H9 (cell line): ENCODE results near the gene OR7C1. TPM values are rescaled to one million over a fixed set of nuclear protein-coding genes. Genes with fewer than 3 reads are reported as not detected.
"Not testable (repeated sequence)": the region's sequence is repeated elsewhere in the genome, so short reads cannot be mapped to it uniquely, and the experiment has no call there.

Experiments
- DNase-seq: peaks from one replicate; pipeline ENCODE4 v3.0.0-alpha.2; 2017
- H2AFZ ChIP-seq: one replicate; pipeline ENCODE4 v1.6.1; 2013; ENCODE audit warnings: mild to moderate bottlenecking, low read length, control low read depth, moderate library complexity
- H2AK5ac ChIP-seq: 2 replicates; pipeline ENCODE4 v1.6.1; 2013; ENCODE audit warnings: low read length, control low read depth, mixed read lengths; ENCODE audit not compliant: insufficient read length
- H2BK120ac ChIP-seq: one replicate; pipeline ENCODE4 v1.6.1; 2013; ENCODE audit warnings: low read depth, mild to moderate bottlenecking, low read length, control low read depth, inconsistent platforms; ENCODE audit not compliant: poor library complexity, severe bottlenecking
- H2BK12ac ChIP-seq: 2 replicates; pipeline ENCODE4 v1.6.1; 2013; ENCODE audit warnings: low read length, control low read depth, mixed read lengths, low read depth; ENCODE audit not compliant: insufficient read length
- H2BK15ac ChIP-seq: 2 replicates; pipeline ENCODE4 v1.6.1; 2013; ENCODE audit warnings: low read depth, low read length, control low read depth
- H2BK20ac ChIP-seq: one replicate; pipeline ENCODE4 v1.6.1; 2013; ENCODE audit warnings: low read depth, mild to moderate bottlenecking, low read length, control low read depth, inconsistent platforms; ENCODE audit not compliant: poor library complexity, severe bottlenecking
- H2BK5ac ChIP-seq: 2 replicates; pipeline ENCODE4 v1.6.1; 2013; ENCODE audit warnings: low read length, control low read depth, mixed read lengths; ENCODE audit not compliant: insufficient read length
- H3K14ac ChIP-seq: 2 replicates; pipeline ENCODE4 v1.6.1; 2013; ENCODE audit warnings: low read length, control low read depth; ENCODE audit not compliant: insufficient read depth
- H3K18ac ChIP-seq: 2 replicates; pipeline ENCODE4 v1.6.1; 2013; ENCODE audit warnings: low read depth, mild to moderate bottlenecking, mixed read lengths, low read length, control low read depth; ENCODE audit not compliant: insufficient read length
- H3K23ac ChIP-seq: 2 replicates; pipeline ENCODE4 v1.6.1; 2013; ENCODE audit warnings: low read length, control low read depth, mixed read lengths, low read depth; ENCODE audit not compliant: insufficient read length
- H3K23me2 ChIP-seq: 2 replicates; pipeline ENCODE4 v1.6.1; 2013; ENCODE audit warnings: low read depth, mild to moderate bottlenecking, mixed read lengths, low read length, control low read depth; ENCODE audit not compliant: insufficient read length, poor library complexity, severe bottlenecking
- H3K27ac ChIP-seq: 2 replicates; pipeline ENCODE4 v1.5.1; 2013; ENCODE audit warnings: low read length, control low read depth, mixed read lengths, low read depth; ENCODE audit not compliant: insufficient read length
- H3K27me3 ChIP-seq: 2 replicates; pipeline ENCODE4 v1.6.1; 2013; ENCODE audit warnings: low read length, control low read depth, inconsistent platforms; ENCODE audit not compliant: insufficient read depth
- H3K4ac ChIP-seq: 2 replicates; pipeline ENCODE4 v1.6.1; 2013; ENCODE audit warnings: low read depth, mild to moderate bottlenecking, control low read depth, inconsistent platforms, low read length, moderate library complexity
- H3K4me1 ChIP-seq: 2 replicates; pipeline ENCODE4 v1.6.1; 2013; ENCODE audit warnings: low read length, control low read depth, inconsistent platforms; ENCODE audit not compliant: insufficient read depth
- H3K4me2 ChIP-seq: 2 replicates; pipeline ENCODE4 v1.6.1; 2013; ENCODE audit warnings: low read length, control low read depth, mixed read lengths; ENCODE audit not compliant: insufficient read length, insufficient read depth
- H3K56ac ChIP-seq: 2 replicates; pipeline ENCODE4 v1.6.1; 2013; ENCODE audit warnings: low read depth, mild to moderate bottlenecking, mixed read lengths, low read length, control low read depth; ENCODE audit not compliant: insufficient read length
- H3K79me1 ChIP-seq: 2 replicates; pipeline ENCODE4 v1.6.1; 2013; ENCODE audit warnings: low read depth, mild to moderate bottlenecking, moderate library complexity, low read length, control low read depth, inconsistent platforms; ENCODE audit not compliant: insufficient read depth, poor library complexity, severe bottlenecking
- H3K79me2 ChIP-seq: 2 replicates; pipeline ENCODE4 v1.6.1; 2013; ENCODE audit warnings: low read length, control low read depth, inconsistent platforms; ENCODE audit not compliant: insufficient read depth
- H3K9ac ChIP-seq: 2 replicates; pipeline ENCODE4 v1.6.1; 2013; ENCODE audit warnings: low read length, control low read depth, mixed read lengths; ENCODE audit not compliant: insufficient read length; ENCODE audit errors: extremely low read depth
- H3K9me3 ChIP-seq: one replicate; pipeline ENCODE4 v1.6.1; 2013; ENCODE audit warnings: low read depth, low read length, inconsistent platforms; ENCODE audit not compliant: control insufficient read depth
- H3T11ph ChIP-seq: one replicate; pipeline ENCODE4 v1.6.1; 2013; ENCODE audit warnings: mild to moderate bottlenecking, low read length, control low read depth, inconsistent platforms
- H4K20me1 ChIP-seq: one replicate; pipeline ENCODE4 v1.6.1; 2013; ENCODE audit not compliant: control insufficient read depth, insufficient read length, insufficient read depth
- H4K5ac ChIP-seq: 2 replicates; pipeline ENCODE4 v1.6.1; 2013; ENCODE audit warnings: low read depth, mild to moderate bottlenecking, mixed read lengths, low read length, control low read depth; ENCODE audit not compliant: insufficient read length
- H4K8ac ChIP-seq: replicated peaks from 2 replicates; pipeline ENCODE4 v1.6.1; 2013; ENCODE audit warnings: low read length, control low read depth, mixed read lengths, low read depth; ENCODE audit not compliant: insufficient read length
- H4K91ac ChIP-seq: 2 replicates; pipeline ENCODE4 v1.6.1; 2013; ENCODE audit warnings: low read depth, mild to moderate bottlenecking, moderate library complexity, mixed read lengths, low read length, control low read depth; ENCODE audit not compliant: insufficient read length
- H3K27ac Mint-ChIP-seq, 3 experiments: 2 replicates in 2 of 3; 3 replicates in 1 of 3; pipeline ENCODE4 v1.8.0; 2020 to 2021; ENCODE audit warnings: mixed read lengths in 3 of 3, mild to moderate bottlenecking in 1 of 3, moderate library complexity in 1 of 3
- H3K27me3 Mint-ChIP-seq: 2 replicates; pipeline ENCODE4 v1.8.0; 2021; ENCODE audit warnings: low read depth, mild to moderate bottlenecking, moderate library complexity, mixed read lengths
- H3K36me3 Mint-ChIP-seq, 3 experiments: 2 replicates in 2 of 3; 3 replicates in 1 of 3; pipeline ENCODE4 v1.8.0; 2020 to 2021; ENCODE audit warnings: low read depth in 3 of 3, mixed read lengths in 3 of 3; ENCODE audit not compliant: insufficient read depth in 1 of 3
- H3K4me1 Mint-ChIP-seq, 2 experiments: 2 replicates each; pipeline ENCODE4 v1.8.0; 2020; ENCODE audit warnings: mixed read lengths in 2 of 2
- H3K4me3 Mint-ChIP-seq, 2 experiments: 2 replicates in 1 of 2; 3 replicates in 1 of 2; pipeline ENCODE4 v1.8.0; 2020 to 2021; ENCODE audit warnings: mild to moderate bottlenecking in 2 of 2, mixed read lengths in 2 of 2, moderate library complexity in 1 of 2
- H3K9me3 Mint-ChIP-seq, 2 experiments: 2 replicates in 1 of 2; 3 replicates in 1 of 2; pipeline ENCODE4 v1.8.0; 2020; ENCODE audit warnings: mild to moderate bottlenecking in 2 of 2, mixed read lengths in 2 of 2, moderate library complexity in 1 of 2
- WGBS: extraction: QIAGEN DNeasy Blood & Tissue Kit; methylation state at CpG from one replicate; pipeline ENCODE4 v1.1.7; 2013; ENCODE audit warnings: missing lambda C conversion rate, low lambda C conversion rate, mixed read lengths; ENCODE audit not compliant: insufficient read length; ENCODE audit errors: extremely low coverage; 5-methylcytosine and 5-hydroxymethylcytosine counted together
- total RNA-seq: library from RNA; stranded (reverse); gene quantifications from 2 replicates; pipeline ENCODE4 v1.2.1, GENCODE V29; 2021
- TF ChIP-seq, protein P1 (sequence below): fragments of 200-600 bp; sonication (generic); conservative IDR thresholded peaks from 3 replicates; pipeline ENCODE4 v1.8.0; 2021; ENCODE audit warnings: antibody characterized with exemption, mild to moderate bottlenecking

The OR7C1 gene
- total RNA-seq, 1 experiment from 2014 or later: not detected

DNA sequence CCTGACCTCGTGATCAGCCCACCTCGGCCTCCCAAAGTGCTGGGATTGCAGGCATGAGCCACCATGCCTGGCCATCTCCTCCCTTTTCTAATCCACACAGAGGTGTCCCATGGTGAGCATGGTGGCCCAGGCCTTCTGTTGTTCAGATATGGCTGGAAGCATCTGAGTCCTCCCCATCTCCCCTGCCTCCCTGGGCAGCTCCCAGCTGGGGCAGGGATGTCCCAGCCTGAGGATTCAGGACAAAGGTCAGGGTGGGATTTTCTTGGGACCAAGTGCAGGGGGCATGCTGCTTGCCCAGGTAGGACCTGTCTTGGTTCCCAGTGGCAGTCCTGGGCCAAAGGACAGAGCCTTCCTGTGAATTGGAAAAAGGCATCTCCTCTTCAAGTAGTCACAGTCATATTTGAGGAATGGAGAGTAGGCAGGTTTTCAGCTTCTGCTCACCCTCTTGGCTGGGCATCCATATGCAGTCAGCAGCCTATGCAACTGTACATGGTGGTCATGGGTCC lies 67.5 kb downstream of the OR7C1 start:
- H3K9me3 Mint-ChIP-seq: peaks cover 20 to 75% of the 10 kb centered on the region in 2 experiments

DNA sequence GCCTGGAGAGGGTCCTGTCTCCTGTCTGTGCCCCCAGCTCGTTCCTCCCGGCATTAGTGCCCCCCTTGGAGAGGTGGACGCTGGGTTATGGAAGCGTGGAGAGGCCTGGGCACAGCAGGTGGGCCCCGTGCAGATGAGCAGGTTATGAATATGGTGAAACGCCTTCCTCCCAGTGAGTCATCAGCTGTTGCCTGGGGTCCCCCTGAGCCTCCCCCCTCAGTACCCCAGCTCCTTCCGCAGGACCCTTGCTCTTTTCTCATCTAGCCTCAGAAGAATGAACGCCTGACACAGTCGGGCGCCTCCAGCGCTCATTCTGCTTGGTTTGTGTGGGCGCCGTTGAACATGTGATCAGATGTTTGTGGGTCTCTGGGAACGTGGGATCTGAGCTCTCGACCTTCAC lies 69.1 kb downstream of the OR7C1 start:
- whole genome bisulfite sequencing: no CpG with 5 or more reads among the region's 15 CpGs
- H4K5ac ChIP-seq, H4K20me1 ChIP-seq, H3K9me3 ChIP-seq, H2BK120ac ChIP-seq, H2AK5ac ChIP-seq, H3K23ac ChIP-seq, H2BK5ac ChIP-seq, H4K8ac ChIP-seq, H3K4me1 ChIP-seq, H3K23me2 ChIP-seq, H3K4me1 Mint-ChIP-seq, H3K18ac ChIP-seq, H2BK12ac ChIP-seq, H3K14ac ChIP-seq, H3K27ac Mint-ChIP-seq, DNase-seq, H2AFZ ChIP-seq, H3K4me3 Mint-ChIP-seq, H4K91ac ChIP-seq, H3K4ac ChIP-seq, H3K9ac ChIP-seq, H3K79me1 ChIP-seq, H2BK15ac ChIP-seq, H3K56ac ChIP-seq, H3T11ph ChIP-seq, H2BK20ac ChIP-seq, H3K27ac ChIP-seq, H3K79me2 ChIP-seq, H3K27me3 ChIP-seq, H3K4me2 ChIP-seq, H3K27me3 Mint-ChIP-seq: not testable (repeated sequence)
- peaks cover 12 to 17% (median 12%) of the 10 kb centered on the region in 3 experiments for H3K36me3 Mint-ChIP-seq
- peaks cover 23 to 75% of the 10 kb centered on the region in 2 experiments for H3K9me3 Mint-ChIP-seq

More for the DNA sequence above, 67.5 kb downstream of the OR7C1 start:
- Histone ChIP-seq H2BK15ac (no peak overlapping the region), H3K27me3 (no peaks in the 10 kb centered on the region), H2BK120ac (no peak overlapping the region), H2BK5ac (no peak overlapping the region), H3K79me2 (no peaks in the 10 kb centered on the region), H4K20me1 (no peaks in the 10 kb centered on the region), H3T11ph (no peak overlapping the region), H3K79me1 (no peaks in the 10 kb centered on the region), H3K23ac (no peak overlapping the region), H3K9me3 (no peaks in the 10 kb centered on the region), H3K4me2 (no peak overlapping the region), H3K4me1 (no peaks in the 10 kb centered on the region), H2BK20ac (no peak overlapping the region), H2AFZ (no peak overlapping the region), H2AK5ac (no peak overlapping the region), H3K27ac (no peak overlapping the region), H3K14ac (no peak overlapping the region), H4K91ac (no peak overlapping the region), H3K23me2 (no peaks in the 10 kb centered on the region), H4K8ac (no peak overlapping the region), H3K18ac (no peak overlapping the region), H3K56ac (no peak overlapping the region), H2BK12ac (no peak overlapping the region), H4K5ac (no peak overlapping the region), H3K4ac (no peak overlapping the region), H3K9ac (no peak overlapping the region)
- no peak overlapping the region for H3K27ac Mint-ChIP-seq
- peaks cover 6 to 14% (median 6%) of the 10 kb centered on the region in 3 experiments for H3K36me3 Mint-ChIP-seq
- TF ChIP-seq, protein P1, sequence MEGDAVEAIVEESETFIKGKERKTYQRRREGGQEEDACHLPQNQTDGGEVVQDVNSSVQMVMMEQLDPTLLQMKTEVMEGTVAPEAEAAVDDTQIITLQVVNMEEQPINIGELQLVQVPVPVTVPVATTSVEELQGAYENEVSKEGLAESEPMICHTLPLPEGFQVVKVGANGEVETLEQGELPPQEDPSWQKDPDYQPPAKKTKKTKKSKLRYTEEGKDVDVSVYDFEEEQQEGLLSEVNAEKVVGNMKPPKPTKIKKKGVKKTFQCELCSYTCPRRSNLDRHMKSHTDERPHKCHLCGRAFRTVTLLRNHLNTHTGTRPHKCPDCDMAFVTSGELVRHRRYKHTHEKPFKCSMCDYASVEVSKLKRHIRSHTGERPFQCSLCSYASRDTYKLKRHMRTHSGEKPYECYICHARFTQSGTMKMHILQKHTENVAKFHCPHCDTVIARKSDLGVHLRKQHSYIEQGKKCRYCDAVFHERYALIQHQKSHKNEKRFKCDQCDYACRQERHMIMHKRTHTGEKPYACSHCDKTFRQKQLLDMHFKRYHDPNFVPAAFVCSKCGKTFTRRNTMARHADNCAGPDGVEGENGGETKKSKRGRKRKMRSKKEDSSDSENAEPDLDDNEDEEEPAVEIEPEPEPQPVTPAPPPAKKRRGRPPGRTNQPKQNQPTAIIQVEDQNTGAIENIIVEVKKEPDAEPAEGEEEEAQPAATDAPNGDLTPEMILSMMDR: no peak
- no peak overlapping the region for H3K4me3 Mint-ChIP-seq
- no CpG with 5 or more reads among the region's 2 CpGs for WGBS
- H3K27me3 Mint-ChIP-seq: no peaks in the 10 kb centered on the region; the same call in 1 of the 2 replicates
- DNase-seq: no peak
- H3K4me1 Mint-ChIP-seq: no peaks in the 10 kb centered on the region; a peak in 1 of 4 replicates
